Measurements from ENCODE around the gene ME3.

The ME3 gene

GRCh38 chr11:86715611-86716010 is 43.2 kb upstream of the ME3 start:
- H3K27ac ChIP-seq: no peak overlapping the region
- TF ChIP-seq, protein P1, sequence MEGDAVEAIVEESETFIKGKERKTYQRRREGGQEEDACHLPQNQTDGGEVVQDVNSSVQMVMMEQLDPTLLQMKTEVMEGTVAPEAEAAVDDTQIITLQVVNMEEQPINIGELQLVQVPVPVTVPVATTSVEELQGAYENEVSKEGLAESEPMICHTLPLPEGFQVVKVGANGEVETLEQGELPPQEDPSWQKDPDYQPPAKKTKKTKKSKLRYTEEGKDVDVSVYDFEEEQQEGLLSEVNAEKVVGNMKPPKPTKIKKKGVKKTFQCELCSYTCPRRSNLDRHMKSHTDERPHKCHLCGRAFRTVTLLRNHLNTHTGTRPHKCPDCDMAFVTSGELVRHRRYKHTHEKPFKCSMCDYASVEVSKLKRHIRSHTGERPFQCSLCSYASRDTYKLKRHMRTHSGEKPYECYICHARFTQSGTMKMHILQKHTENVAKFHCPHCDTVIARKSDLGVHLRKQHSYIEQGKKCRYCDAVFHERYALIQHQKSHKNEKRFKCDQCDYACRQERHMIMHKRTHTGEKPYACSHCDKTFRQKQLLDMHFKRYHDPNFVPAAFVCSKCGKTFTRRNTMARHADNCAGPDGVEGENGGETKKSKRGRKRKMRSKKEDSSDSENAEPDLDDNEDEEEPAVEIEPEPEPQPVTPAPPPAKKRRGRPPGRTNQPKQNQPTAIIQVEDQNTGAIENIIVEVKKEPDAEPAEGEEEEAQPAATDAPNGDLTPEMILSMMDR (conservative IDR thresholded peaks at IDR 0.05): no peak

DNA sequence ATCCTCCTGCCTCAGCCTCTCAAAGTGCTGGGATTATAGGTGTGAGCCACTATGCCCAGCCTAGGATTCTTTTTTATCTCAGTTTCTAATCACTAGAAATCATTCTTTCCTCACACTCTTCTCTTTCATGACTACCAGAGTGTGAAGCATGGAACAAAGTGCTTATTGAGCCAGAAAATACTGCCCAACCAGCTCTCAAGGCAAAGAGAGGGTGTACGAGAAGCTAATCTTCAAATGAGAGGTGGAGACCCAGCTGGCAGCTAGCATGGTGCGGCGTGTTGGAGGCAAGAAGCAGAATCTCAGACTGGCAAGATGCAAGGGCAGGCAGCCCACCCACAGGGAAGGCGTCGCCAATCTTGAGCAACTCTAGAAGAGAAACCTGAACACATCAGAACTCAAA is 41.1 kb upstream of the ME3 start:
- H3K27ac ChIP-seq: no peak overlapping the region
- TF ChIP-seq, protein P1 (conservative IDR thresholded peaks at IDR 0.05): no peak

DNA sequence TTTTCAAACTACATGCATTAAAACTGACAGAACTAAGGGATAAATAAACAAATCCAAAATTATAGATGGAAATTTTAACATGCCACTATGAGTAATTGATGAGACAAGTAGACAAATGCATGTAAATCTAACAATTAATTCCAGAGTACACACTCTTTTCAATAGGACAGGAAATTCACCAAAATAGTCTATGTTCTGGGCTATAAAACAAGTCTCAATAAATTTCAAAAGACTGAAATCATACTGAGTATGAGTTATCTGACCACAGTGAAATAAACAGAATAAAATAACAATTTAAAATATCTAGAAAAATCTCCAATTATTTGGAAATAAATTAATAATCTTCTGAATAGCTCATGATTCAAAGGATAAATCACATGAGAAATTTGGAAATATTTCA is 38.5 kb upstream of the ME3 start:
- TF ChIP-seq, protein P1 (conservative IDR thresholded peaks at IDR 0.05): no peak

DNA sequence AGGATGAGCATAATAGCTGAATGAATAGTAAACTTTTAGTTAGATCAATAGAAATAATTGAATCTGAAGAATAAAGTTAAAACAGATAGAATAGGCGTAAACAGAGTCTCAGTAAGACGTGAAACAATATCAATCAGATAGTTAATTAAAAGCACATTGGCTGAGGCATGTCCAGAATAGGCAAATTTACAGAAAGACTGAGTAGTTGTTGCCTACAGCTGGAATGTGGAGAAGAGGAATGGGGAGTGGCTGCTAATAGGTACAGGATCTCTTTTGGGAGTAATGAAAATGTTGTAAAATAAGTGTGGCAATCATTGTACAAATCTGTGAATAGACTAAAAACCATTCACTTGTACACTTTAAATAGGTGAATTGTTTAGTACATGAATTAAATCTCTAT is 36.3 kb upstream of the ME3 start:
- H3K27ac ChIP-seq: no peak overlapping the region
- TF ChIP-seq, protein P1 (conservative IDR thresholded peaks at IDR 0.05): no peak

More for the DNA sequence above, 38.5 kb upstream of the ME3 start:
- no peak overlapping the region for H3K27ac ChIP-seq

GRCh38 chr11:86706338-86707131 is 34.1 kb upstream of the ME3 start:
- H3K27ac ChIP-seq: peak overlapping the region; percentile 76
- TF ChIP-seq, protein P1 (conservative IDR thresholded peaks at IDR 0.05): no peak

DNA sequence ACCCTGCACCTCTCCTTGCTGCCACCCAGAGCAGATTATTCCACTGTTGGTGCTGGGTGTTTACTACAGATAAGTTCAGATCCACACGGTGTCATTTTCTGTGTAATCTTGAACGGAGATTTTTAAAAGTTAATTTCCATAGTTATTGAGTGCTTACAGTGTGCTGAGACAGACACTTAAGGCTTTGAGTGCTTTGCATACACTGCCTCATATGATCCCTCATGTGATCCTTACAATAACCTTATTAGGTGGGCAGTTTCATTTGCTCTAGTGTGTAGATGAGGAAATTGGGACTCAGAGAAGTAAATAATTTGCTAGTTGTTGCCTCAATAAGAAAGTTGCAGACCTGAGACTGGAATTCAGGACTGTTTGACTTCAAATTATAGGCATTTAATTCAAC is 32.3 kb upstream of the ME3 start:
- TF ChIP-seq, protein P1 (conservative IDR thresholded peaks at IDR 0.05): no peak
- peak overlapping the region; percentile 76 for H3K27ac ChIP-seq

- TF ChIP-seq, protein P1 (conservative IDR thresholded peaks at IDR 0.05): no peak
- H3K27ac ChIP-seq: no peak overlapping the region
Measured at GRCh38 chr11:86703987-86704386, 31.6 kb upstream of the ME3 start.

Measured in VCaP (cell line).